BJ (cell line): ENCODE data around the gene GSG1L. TPM values are rescaled to one million over a fixed set of nuclear protein-coding genes. Genes with fewer than 3 reads are reported as not detected.

Source experiments
- CTCF ChIA-PET: fragments of 350-600 bp; formaldehyde crosslinking; extraction: SDS; loops from one replicate; lab custom pipeline; 2021; ENCODE audit warnings: antibody characterized with exemption, inconsistent platforms; lab: Yijun Ruan, JAX
- POLR2A ChIA-PET: fragments of 300-600 bp; sonication (Branson Sonifier 250); formaldehyde crosslinking; extraction: SDS; loops from one replicate; lab custom pipeline; 2021; ENCODE audit warnings: antibody characterized with exemption; lab: Charles Lee
- DNase-seq: peaks from one replicate; pipeline ENCODE4 v3.0.0-alpha.2; 2011; ENCODE audit warnings: low read depth
- H3K27me3 ChIP-seq: 2 replicates; pipeline ENCODE4 v1.6.0; 2011; ENCODE audit warnings: low read length; ENCODE audit not compliant: control insufficient read depth, insufficient read depth
- H3K36me3 ChIP-seq: 2 replicates; pipeline ENCODE4 v1.5.1; 2011; ENCODE audit warnings: low read length; ENCODE audit not compliant: control insufficient read depth, insufficient read depth
- H3K4me3 ChIP-seq: 2 replicates; pipeline ENCODE4 v1.5.1; 2011; ENCODE audit warnings: low read depth, mild to moderate bottlenecking, control low read depth, low read length
- CTCF ChIP-seq: IDR thresholded peaks from 2 replicates; pipeline ENCODE4 v1.5.1; 2011; ENCODE audit warnings: low read depth, mild to moderate bottlenecking, control low read depth, inconsistent platforms, low read length, moderate library complexity; ENCODE audit not compliant: insufficient read depth
- polyA plus RNA-seq: library from polyadenylated mRNA; depleted of rRNA; stranded (reverse); fragments of >200 nt; gene quantifications from 2 replicates; pipeline ENCODE4 v1.2.3, GENCODE V29; 2011

Gene GSG1L
- polyA plus RNA-seq, 1 experiment: not detected

- DNase-seq: no peak
- Histone ChIP-seq H3K27me3 (peaks cover 2% of the 10 kb centered on the region; the same call in 1 of the 2 replicates), H3K36me3 (no peaks in the 10 kb centered on the region), H3K4me3 (no peak overlapping the region)
- no peak for TF ChIP-seq CTCF
- ChIA-PET POLR2A (no interaction called here), CTCF (no interaction called here)
Measured at GRCh38 chr16:28039493-28039892, 24.0 kb downstream of the GSG1L start.

- ChIA-PET CTCF (no interaction called here), POLR2A (no interaction called here)
- no peak for TF ChIP-seq CTCF
- Histone ChIP-seq H3K4me3 (no peak overlapping the region), H3K27me3 (peaks cover 2% of the 10 kb centered on the region; the same call in 1 of the 2 replicates), H3K36me3 (no peaks in the 10 kb centered on the region)
- DNase-seq: no peak
Measured at GRCh38 chr16:28038409-28038808, 25.1 kb downstream of the GSG1L start.

DNA sequence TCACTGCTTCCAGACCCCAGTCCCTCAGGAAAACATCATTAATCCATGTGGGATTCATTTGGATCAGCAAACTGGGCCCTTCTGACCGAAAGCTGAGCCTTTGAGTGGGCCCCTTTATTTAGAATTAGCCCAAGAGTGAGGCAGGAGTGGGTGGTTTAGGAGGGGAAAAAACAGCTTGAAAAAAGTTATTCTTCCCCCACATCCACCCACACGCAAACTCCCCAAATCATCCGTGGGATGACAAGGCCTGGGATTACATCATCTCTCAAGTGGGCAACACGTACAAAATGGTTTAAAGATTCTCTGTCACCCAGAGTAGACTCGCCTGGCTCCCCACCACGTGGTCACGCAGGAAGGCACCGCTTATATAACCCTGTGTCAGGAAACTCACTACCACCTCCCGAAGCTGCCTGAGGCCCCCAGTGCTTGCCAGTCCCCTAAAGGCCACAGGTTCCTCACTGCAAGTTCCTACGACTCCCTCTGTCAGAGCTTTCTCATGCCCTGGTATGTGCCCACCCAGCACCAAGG lies 27.6 kb downstream of the GSG1L start:
- TF ChIP-seq CTCF: no peak
- no peak overlapping the region for H3K4me3 ChIP-seq
- DNase-seq: no peak
- H3K36me3 ChIP-seq: no peaks in the 10 kb centered on the region
- ChIA-PET POLR2A (no interaction called here), CTCF (no interaction called here)
- H3K27me3 ChIP-seq: peaks cover 2% of the 10 kb centered on the region; the same call in 1 of the 2 replicates

GRCh38 chr16:28033870-28034269 lies 29.6 kb downstream of the GSG1L start:
- no peaks in the 10 kb centered on the region for H3K36me3 ChIP-seq
- no peak for TF ChIP-seq CTCF
- CTCF ChIA-PET: no interaction called here

GRCh38 chr16:28029387-28030002 lies 34.0 kb downstream of the GSG1L start:
- TF ChIP-seq CTCF: no peak
- DNase-seq: no peak
- Histone ChIP-seq H3K36me3 (no peaks in the 10 kb centered on the region), H3K4me3 (no peak overlapping the region), H3K27me3 (no peaks in the 10 kb centered on the region)
- CTCF ChIA-PET: no interaction called here
- POLR2A ChIA-PET: no interaction called here

More at GRCh38 chr16:28033870-28034269, 29.6 kb downstream of the GSG1L start:
- DNase-seq: no peak
- H3K27me3 ChIP-seq: peaks cover 2% of the 10 kb centered on the region; the same call in 1 of the 2 replicates
- POLR2A ChIA-PET: no interaction called here
- H3K4me3 ChIP-seq: no peak overlapping the region
